ENCODE measurements around the gene ABCA7.

The ABCA7 gene

GRCh38 chr19:1081301-1082164 lies 41.6 kb downstream of the ABCA7 start:
- Histone ChIP-seq H3K27ac (no peak overlapping the region), H3K79me2 (ENCODE audit: insufficient read depth, low read depth) (no peaks in the 10 kb centered on the region), H3K4me1 (ENCODE audit: low read depth, poor library complexity, severe bottlenecking) (peaks cover 14% of the 10 kb centered on the region), H4K20me1 (ENCODE audit: insufficient read depth) (no peaks in the 10 kb centered on the region), H3K9ac (no peak overlapping the region), H3K4me2 (no peak overlapping the region), H2AFZ (ENCODE audit: low read depth) (no peak overlapping the region), H3K36me3 (ENCODE audit: insufficient read depth) (no peaks in the 10 kb centered on the region), H3K4me3 (IDR thresholded peaks at IDR 0.05; ENCODE audit: insufficient read depth, low read depth, low read length) (no peak overlapping the region), H3K27me3 (ENCODE audit: insufficient read depth, low read depth) (no peaks in the 10 kb centered on the region)
- TF ChIP-seq, protein P1, sequence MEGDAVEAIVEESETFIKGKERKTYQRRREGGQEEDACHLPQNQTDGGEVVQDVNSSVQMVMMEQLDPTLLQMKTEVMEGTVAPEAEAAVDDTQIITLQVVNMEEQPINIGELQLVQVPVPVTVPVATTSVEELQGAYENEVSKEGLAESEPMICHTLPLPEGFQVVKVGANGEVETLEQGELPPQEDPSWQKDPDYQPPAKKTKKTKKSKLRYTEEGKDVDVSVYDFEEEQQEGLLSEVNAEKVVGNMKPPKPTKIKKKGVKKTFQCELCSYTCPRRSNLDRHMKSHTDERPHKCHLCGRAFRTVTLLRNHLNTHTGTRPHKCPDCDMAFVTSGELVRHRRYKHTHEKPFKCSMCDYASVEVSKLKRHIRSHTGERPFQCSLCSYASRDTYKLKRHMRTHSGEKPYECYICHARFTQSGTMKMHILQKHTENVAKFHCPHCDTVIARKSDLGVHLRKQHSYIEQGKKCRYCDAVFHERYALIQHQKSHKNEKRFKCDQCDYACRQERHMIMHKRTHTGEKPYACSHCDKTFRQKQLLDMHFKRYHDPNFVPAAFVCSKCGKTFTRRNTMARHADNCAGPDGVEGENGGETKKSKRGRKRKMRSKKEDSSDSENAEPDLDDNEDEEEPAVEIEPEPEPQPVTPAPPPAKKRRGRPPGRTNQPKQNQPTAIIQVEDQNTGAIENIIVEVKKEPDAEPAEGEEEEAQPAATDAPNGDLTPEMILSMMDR (conservative IDR thresholded peaks at IDR 0.05; ENCODE audit: low read depth, low read length): no peak

DNA sequence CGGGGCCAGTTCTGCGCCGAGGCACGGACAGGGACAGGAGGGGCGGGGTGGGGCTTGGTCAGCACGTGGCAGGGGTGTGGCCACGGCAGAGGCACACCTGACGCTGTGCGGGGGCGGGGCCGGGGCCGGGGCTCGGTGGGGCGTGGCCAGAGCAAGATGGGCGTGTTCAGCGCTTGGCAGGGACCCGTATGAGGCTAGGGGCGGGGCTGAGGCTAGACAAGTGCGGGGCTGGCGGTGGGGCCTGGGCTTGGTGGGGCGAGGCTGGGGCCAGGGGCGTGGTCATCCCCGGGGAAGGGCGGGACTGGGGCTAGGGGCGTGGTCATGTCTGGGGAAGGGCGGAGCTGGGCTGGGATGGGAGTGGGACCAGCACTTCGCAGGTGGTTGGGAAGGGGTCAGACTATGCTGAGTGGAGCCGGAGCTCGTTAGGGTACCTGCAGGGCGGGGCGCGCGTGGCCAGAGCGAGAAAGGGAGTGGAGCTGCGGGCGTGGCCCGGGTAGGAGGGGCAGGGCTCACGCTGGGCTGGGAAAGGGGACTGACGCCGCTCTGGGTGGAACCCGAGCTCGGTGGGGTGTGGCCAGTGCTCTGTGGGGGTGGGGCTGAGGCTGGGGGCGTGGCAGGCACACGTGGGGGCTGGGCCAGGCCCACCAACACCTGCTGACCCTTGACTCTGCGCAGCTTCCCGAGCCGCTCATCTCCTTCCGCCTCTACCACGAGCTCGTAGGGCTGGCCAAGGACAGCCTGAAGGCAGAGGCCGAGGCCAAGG lies 42.4 kb downstream of the ABCA7 start:
- H3K4me1 ChIP-seq (ENCODE audit: low read depth, poor library complexity, severe bottlenecking): peaks cover 6% of the 10 kb centered on the region
- H3K4me2 ChIP-seq: no peak overlapping the region
- TF ChIP-seq, protein P1 (conservative IDR thresholded peaks at IDR 0.05; ENCODE audit: low read depth, low read length): no peak
- no peak overlapping the region for H3K27ac ChIP-seq
- no peaks in the 10 kb centered on the region for H3K36me3 ChIP-seq (ENCODE audit: insufficient read depth)
- H4K20me1 ChIP-seq (ENCODE audit: insufficient read depth): no peaks in the 10 kb centered on the region
- no peak overlapping the region for H2AFZ ChIP-seq (ENCODE audit: low read depth)
- no peaks in the 10 kb centered on the region for H3K27me3 ChIP-seq (ENCODE audit: insufficient read depth, low read depth)
- no peaks in the 10 kb centered on the region for H3K79me2 ChIP-seq (ENCODE audit: insufficient read depth, low read depth)
- H3K9ac ChIP-seq: no peak overlapping the region
- no peak overlapping the region for H3K4me3 ChIP-seq (IDR thresholded peaks at IDR 0.05; ENCODE audit: insufficient read depth, low read depth, low read length)

DNA sequence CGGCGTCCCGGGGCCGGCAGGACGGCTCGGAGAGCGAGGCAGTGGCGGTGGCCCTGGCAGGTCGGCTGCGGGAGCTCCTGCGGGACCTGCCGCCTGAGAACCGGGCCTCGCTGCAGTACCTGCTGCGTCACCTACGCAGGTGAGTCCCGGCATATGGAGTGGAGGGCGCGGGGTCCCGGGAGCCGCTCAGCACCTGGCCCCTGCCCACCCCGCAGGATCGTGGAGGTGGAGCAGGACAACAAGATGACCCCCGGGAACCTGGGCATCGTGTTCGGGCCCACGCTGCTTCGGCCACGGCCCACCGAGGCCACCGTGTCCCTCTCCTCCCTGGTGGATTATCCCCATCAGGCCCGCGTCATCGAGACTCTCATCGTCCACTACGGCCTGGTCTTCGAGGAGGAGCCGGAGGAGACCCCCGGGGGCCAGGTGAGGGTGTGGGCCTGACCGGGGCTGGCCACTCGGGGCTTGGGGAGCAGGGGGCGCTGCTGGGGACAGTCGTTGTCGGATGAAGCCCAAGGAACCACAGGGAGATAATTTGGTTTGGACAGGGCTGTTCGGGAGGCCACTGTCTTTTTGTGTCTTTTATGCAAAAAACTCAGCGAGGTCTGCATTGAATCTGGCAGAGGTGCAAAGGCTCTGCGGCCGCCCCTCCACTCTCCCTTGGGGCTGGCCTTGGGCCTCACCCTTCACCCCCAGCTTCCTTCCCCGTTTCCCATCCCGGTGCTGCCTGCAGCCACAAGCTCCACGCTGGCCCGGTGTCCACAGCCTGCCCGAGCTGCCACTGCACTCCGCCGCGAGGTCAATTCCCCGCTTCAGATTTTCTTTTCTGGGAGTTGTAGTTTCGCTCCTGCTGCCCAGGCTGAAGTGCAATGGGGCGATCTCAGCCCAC lies 43.3 kb downstream of the ABCA7 start:
- no peaks in the 10 kb centered on the region for H3K4me1 ChIP-seq (ENCODE audit: low read depth, poor library complexity, severe bottlenecking)
- no peak overlapping the region for H3K4me2 ChIP-seq
- H2AFZ ChIP-seq (ENCODE audit: low read depth): no peak overlapping the region
- TF ChIP-seq, protein P1 (conservative IDR thresholded peaks at IDR 0.05; ENCODE audit: low read depth, low read length): no peak
- H3K79me2 ChIP-seq (ENCODE audit: insufficient read depth, low read depth): no peaks in the 10 kb centered on the region
- H3K36me3 ChIP-seq (ENCODE audit: insufficient read depth): no peaks in the 10 kb centered on the region
- H3K4me3 ChIP-seq (IDR thresholded peaks at IDR 0.05; ENCODE audit: insufficient read depth, low read depth, low read length): no peak overlapping the region
- H3K27ac ChIP-seq: no peak overlapping the region
- H3K27me3 ChIP-seq (ENCODE audit: insufficient read depth, low read depth): no peaks in the 10 kb centered on the region
- H3K9ac ChIP-seq: no peak overlapping the region
- no peaks in the 10 kb centered on the region for H4K20me1 ChIP-seq (ENCODE audit: insufficient read depth)

All from KMS-11 (cell line).